Endothelial cell (in vitro differentiated cells): Measurements from ENCODE around the gene ATP2B2. TPM values are rescaled to one million over a fixed set of nuclear protein-coding genes. Genes with fewer than 3 reads are reported as not detected.
A peak's percentile ranks its signal among the peaks of the same experiment; 100 is the strongest.

ENCODE experiments used
- DNase-seq: peaks from one replicate; pipeline ENCODE4 v3.0.0; 2021; ENCODE audit warnings: low spot score
- H3K27ac Mint-ChIP-seq: one replicate; pipeline ENCODE4 v1.8.0; 2021; ENCODE audit warnings: mixed read lengths, inconsistent platforms; ENCODE audit not compliant: unreplicated experiment
- H3K27me3 Mint-ChIP-seq: one replicate; pipeline ENCODE4 v1.8.0; 2021; ENCODE audit warnings: mild to moderate bottlenecking, moderate library complexity, mixed read lengths, inconsistent platforms; ENCODE audit not compliant: unreplicated experiment
- H3K36me3 Mint-ChIP-seq: one replicate; pipeline ENCODE4 v1.8.0; 2021; ENCODE audit warnings: mild to moderate bottlenecking, low read depth, mixed read lengths, inconsistent platforms; ENCODE audit not compliant: unreplicated experiment
- H3K4me1 Mint-ChIP-seq: one replicate; pipeline ENCODE4 v1.8.0; 2021; ENCODE audit warnings: mild to moderate bottlenecking, mixed read lengths, inconsistent platforms; ENCODE audit not compliant: unreplicated experiment
- H3K4me3 Mint-ChIP-seq: one replicate; pipeline ENCODE4 v1.8.0; 2021; ENCODE audit warnings: mild to moderate bottlenecking, mixed read lengths, inconsistent platforms; ENCODE audit not compliant: unreplicated experiment
- H3K9me3 Mint-ChIP-seq: one replicate; pipeline ENCODE4 v1.8.0; 2021; ENCODE audit warnings: mixed read lengths, inconsistent platforms; ENCODE audit not compliant: unreplicated experiment
- CTCF ChIP-seq: fragments of 200-600 bp; sonication (generic); IDR thresholded peaks from one replicate; pipeline ENCODE4 v1.5.0; 2021; ENCODE audit warnings: antibody characterized with exemption; ENCODE audit not compliant: unreplicated experiment
- total RNA-seq: library from RNA; stranded (reverse); fragmentation: NEBNext Ultra II Directional; extraction: Animal tissue kit (Norgen Biotek cat#: 25700); gene quantifications from one replicate; pipeline ENCODE4 v1.2.1, GENCODE V29; 2021; ENCODE audit not compliant: unreplicated experiment

Gene ATP2B2
- total RNA-seq, 1 donor from 2014 or later, result 1.7 TPM

DNA sequence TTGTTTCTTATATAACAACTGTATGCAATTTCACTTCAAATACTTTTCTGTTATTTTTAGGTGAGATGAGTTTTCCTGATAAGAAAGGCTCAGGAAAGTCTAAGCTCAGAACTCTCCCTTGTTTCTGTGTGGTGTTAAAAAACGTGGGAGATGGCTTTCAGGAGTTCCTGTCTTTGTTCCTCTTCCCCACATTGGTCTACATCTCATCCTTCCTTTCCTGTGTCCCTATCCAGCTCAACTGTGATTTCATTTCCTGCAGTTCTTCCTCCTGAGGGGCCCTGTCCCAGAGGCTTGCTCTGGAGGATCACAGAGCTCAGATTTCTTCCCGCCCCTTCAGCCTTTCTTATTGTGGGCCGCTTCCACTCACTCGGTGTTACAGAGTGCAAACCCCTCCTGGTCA, 195.7 kb downstream of the ATP2B2 start:
- no peak for TF ChIP-seq CTCF
- peak overlapping the region; percentile 93 for H3K27ac Mint-ChIP-seq
- H3K4me1 Mint-ChIP-seq, result peaks cover 73% of the 10 kb centered on the region
- H3K4me3 Mint-ChIP-seq, result peak overlapping the region; percentile 15
- peak; percentile 45 for DNase-seq
- peaks cover 4% of the 10 kb centered on the region for H3K27me3 Mint-ChIP-seq
- no peaks in the 10 kb centered on the region for H3K9me3 Mint-ChIP-seq
- H3K36me3 Mint-ChIP-seq, result peaks cover 81% of the 10 kb centered on the region

DNA sequence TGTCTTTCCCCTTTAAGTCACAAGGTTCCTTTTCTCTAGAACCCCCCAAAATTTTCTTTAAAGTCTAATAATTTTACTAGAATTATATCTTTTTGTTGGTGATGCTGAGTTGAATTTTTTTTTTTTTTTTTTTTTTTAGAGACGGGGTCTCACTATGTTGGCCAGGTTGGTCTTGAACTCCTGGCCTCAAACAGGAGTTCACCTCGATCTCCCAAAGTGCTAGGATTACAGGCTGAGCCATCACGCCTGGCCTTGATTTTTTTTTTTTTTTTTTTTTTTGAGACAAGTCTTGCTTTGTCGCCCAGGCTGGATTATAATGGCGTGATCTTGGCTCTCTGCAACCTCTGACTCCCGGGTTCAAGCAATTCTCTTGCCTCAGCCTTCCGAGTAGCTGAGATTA, 196.7 kb downstream of the ATP2B2 start:
- H3K27ac Mint-ChIP-seq, result peak overlapping the region; percentile 91
- H3K36me3 Mint-ChIP-seq, result peaks cover 82% of the 10 kb centered on the region
- H3K4me3 Mint-ChIP-seq, result peak overlapping the region; percentile 56
- TF ChIP-seq CTCF, result no peak
- no peaks in the 10 kb centered on the region for H3K9me3 Mint-ChIP-seq
- peaks cover 5% of the 10 kb centered on the region for H3K27me3 Mint-ChIP-seq
- no peak for DNase-seq
- H3K4me1 Mint-ChIP-seq, result peaks cover 65% of the 10 kb centered on the region

DNA sequence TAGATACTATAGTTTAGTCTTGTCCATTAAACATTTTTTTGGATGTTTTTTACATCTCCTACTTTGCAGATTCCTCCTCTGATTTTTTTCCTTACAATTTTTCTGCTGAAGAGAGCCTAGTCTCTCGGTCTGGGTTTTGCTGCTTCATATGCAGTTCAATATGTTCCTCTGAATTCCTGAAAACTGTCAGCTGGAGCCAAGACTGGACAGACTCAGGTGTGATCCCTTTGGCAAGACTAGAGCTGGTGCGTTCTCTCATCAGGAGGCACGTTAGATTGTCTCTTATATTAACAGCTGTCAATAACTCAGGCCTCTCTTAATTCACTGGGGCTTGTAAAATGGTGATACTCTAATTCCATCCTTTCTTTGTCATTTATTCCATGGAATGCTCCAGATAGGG, 199.2 kb downstream of the ATP2B2 start:
- TF ChIP-seq CTCF, result no peak
- DNase-seq, result no peak
- peak overlapping the region; percentile 89 for H3K27ac Mint-ChIP-seq
- peaks cover 6% of the 10 kb centered on the region for H3K27me3 Mint-ChIP-seq
- peaks cover 49% of the 10 kb centered on the region for H3K4me1 Mint-ChIP-seq
- no peak overlapping the region for H3K4me3 Mint-ChIP-seq
- peaks cover 78% of the 10 kb centered on the region for H3K36me3 Mint-ChIP-seq
- H3K9me3 Mint-ChIP-seq, result no peaks in the 10 kb centered on the region

DNA sequence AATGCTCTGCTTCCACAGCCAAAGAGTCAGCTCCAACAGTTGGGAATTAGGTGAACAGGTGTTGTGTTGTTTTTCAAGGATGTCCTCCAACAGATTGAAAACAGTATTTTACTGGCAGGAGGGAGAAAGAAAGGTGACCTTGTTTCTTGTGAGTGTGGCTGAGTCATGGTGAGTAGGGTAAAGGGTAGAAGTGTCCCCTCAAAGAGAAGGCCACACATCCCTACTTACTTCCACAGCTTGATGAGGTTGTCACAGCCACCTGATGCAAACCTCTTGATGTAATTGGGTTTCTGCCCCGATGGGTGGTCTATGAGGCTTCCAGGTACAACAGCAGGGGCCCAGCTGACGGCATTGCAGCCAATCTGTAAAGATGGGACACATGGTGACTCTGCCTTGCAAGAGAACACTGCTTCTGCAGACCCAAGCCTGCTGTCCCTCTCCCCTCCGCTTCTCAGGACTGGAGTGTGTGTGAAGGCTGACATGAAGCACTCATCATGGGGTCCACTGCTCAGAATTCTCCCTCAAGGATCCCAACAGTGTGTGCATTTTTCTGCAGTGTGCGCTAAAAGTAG, 200.0 kb downstream of the ATP2B2 start:
- Mint-ChIP-seq H3K36me3 (peaks cover 78% of the 10 kb centered on the region), H3K4me3 (peak overlapping the region; percentile 59), H3K27me3 (peaks cover 4% of the 10 kb centered on the region), H3K27ac (no peak overlapping the region), H3K4me1 (peaks cover 49% of the 10 kb centered on the region), H3K9me3 (no peaks in the 10 kb centered on the region)
- DNase-seq, result no peak
- no peak for TF ChIP-seq CTCF

- H3K27ac Mint-ChIP-seq, result no peak overlapping the region
- peaks cover 77% of the 10 kb centered on the region for H3K36me3 Mint-ChIP-seq
- H3K27me3 Mint-ChIP-seq, result peaks cover 4% of the 10 kb centered on the region
- no peak for DNase-seq
- peaks cover 47% of the 10 kb centered on the region for H3K4me1 Mint-ChIP-seq
- no peak for TF ChIP-seq CTCF
- H3K4me3 Mint-ChIP-seq, result peak overlapping the region; percentile 59
- no peaks in the 10 kb centered on the region for H3K9me3 Mint-ChIP-seq
Measured at GRCh38 chr3:10304905-10305304, 200.5 kb downstream of the ATP2B2 start.
